PC-9 (cell line): ENCODE measurements around the gene PHYHD1. TPM values are rescaled to one million over a fixed set of nuclear protein-coding genes. Genes with fewer than 3 reads are reported as not detected.

Experiments
- BruUV-seq: library from RNA; stranded (reverse); fragments of 400-500 nt; replicated peaks from 2 replicates; lab custom pipeline; 2021; lab: Mats Ljungman, UMichigan
- CTCF ChIA-PET: fragments of 300-600 bp; sonication (Branson Sonifier 250); formaldehyde crosslinking; loops from one replicate; lab custom pipeline; 2022; ENCODE audit warnings: antibody characterized with exemption; lab: Charles Lee
- POLR2A ChIA-PET: fragments of 300-600 bp; sonication (Branson Sonifier 250); formaldehyde crosslinking; loops from one replicate; lab custom pipeline; 2022; ENCODE audit warnings: antibody characterized with exemption; ENCODE audit not compliant: unreplicated experiment; lab: Charles Lee
- DNase-seq, 2 experiments: peaks; one replicate each; pipeline versions ENCODE4 v3.0.0 to v3.0.0-alpha.2; 2015 to 2022; ENCODE audit warnings: mixed read lengths in 1 of 2
- H2AFZ ChIP-seq: fragments of 200-600 bp; sonication (generic); 2 replicates; pipeline ENCODE4 v1.8.1; 2017; ENCODE audit warnings: antibody characterized with exemption
- H3F3A ChIP-seq: fragments of 200-600 bp; sonication (generic); 2 replicates; pipeline ENCODE4 v1.8.1; 2017; ENCODE audit warnings: antibody characterized with exemption, mild to moderate bottlenecking, low read depth; ENCODE audit not compliant: insufficient read depth
- H3K27ac ChIP-seq: fragments of 200-600 bp; sonication (generic); 2 replicates; pipeline ENCODE4 v1.6.1; 2016; ENCODE audit warnings: mixed run types
- H3K27me3 ChIP-seq: fragments of 200-600 bp; sonication (generic); 2 replicates; pipeline ENCODE4 v1.6.1; 2016; ENCODE audit warnings: low read depth, mixed run types; ENCODE audit not compliant: insufficient read depth
- H3K36me3 ChIP-seq: fragments of 200-600 bp; sonication (generic); 2 replicates; pipeline ENCODE4 v1.6.1; 2016; ENCODE audit warnings: low read depth, mixed run types
- H3K4me1 ChIP-seq: fragments of 200-600 bp; sonication (generic); replicated peaks from 2 replicates; pipeline ENCODE4 v1.6.1; 2016; ENCODE audit warnings: mixed run types; ENCODE audit not compliant: insufficient read depth
- H3K4me2 ChIP-seq: fragments of 200-600 bp; sonication (generic); 2 replicates; pipeline ENCODE4 v1.6.1; 2017; ENCODE audit warnings: mixed run types
- H3K4me3 ChIP-seq: fragments of 200-600 bp; sonication (generic); 2 replicates; pipeline ENCODE4 v1.6.1; 2016; ENCODE audit warnings: mixed run types
- H3K79me2 ChIP-seq: fragments of 200-600 bp; sonication (generic); 2 replicates; pipeline ENCODE4 v1.6.1; 2017; ENCODE audit warnings: low read depth, mixed run types
- H3K9me2 ChIP-seq: fragments of 200-600 bp; sonication (generic); 2 replicates; pipeline ENCODE4 v1.8.1; 2017; ENCODE audit warnings: mild to moderate bottlenecking; ENCODE audit not compliant: insufficient read depth
- H3K9me3 ChIP-seq: fragments of 200-600 bp; sonication (generic); 2 replicates; pipeline ENCODE4 v1.8.1; 2016; ENCODE audit warnings: low read depth; ENCODE audit not compliant: insufficient read depth
- H4K20me1 ChIP-seq: fragments of 200-600 bp; sonication (generic); 2 replicates; pipeline ENCODE4 v1.8.1; 2017; ENCODE audit not compliant: insufficient read depth
- EZH2 ChIP-seq: fragments of 200-600 bp; sonication (generic); IDR thresholded peaks from 2 replicates; pipeline ENCODE4 v1.8.0; 2017; ENCODE audit warnings: antibody characterized with exemption, low read depth
- intact Hi-C: fragments of 100-400 bp; cut with micrococcal nuclease; formaldehyde crosslinking; loops from one replicate; pipeline ENCODE4 v1.10.0; 2022; ENCODE audit not compliant: unreplicated experiment
- total RNA-seq: library from RNA; stranded (reverse); gene quantifications from 2 replicates; pipeline ENCODE4 v1.2.3, GENCODE V29; 2021
- TF ChIP-seq, protein P1 (sequence below): fragments of 200-600 bp; sonication (generic); conservative IDR thresholded peaks from 2 replicates; pipeline ENCODE4 v1.6.1; 2017; ENCODE audit warnings: mixed run types, antibody characterized with exemption, mild to moderate bottlenecking, moderate library complexity

PHYHD1 gene
- total RNA-seq, 1 experiment from 2014 or later: 4.2 TPM

- no peak overlapping the region for H3K4me3 ChIP-seq
- H3K9me2 ChIP-seq: no peaks in the 10 kb centered on the region
- H4K20me1 ChIP-seq: no peaks in the 10 kb centered on the region
- DNase-seq: no peak
- H3K9me3 ChIP-seq: no peaks in the 10 kb centered on the region
- H3K4me1 ChIP-seq: no peaks in the 10 kb centered on the region
- peaks cover 11% of the 10 kb centered on the region; the same call in 1 of the 2 replicates for H3F3A ChIP-seq
- ChIA-PET CTCF (no interaction called here), POLR2A (no interaction called here)
- no peak overlapping the region for H3K27ac ChIP-seq
- intact Hi-C loops: no loop called here
- no peak overlapping the region for H2AFZ ChIP-seq
- peaks cover 6% of the 10 kb centered on the region; the same call in 1 of the 2 replicates for H3K79me2 ChIP-seq
- no TSS peak for BruUV-seq
- H3K27me3 ChIP-seq: no peaks in the 10 kb centered on the region
- no peaks in the 10 kb centered on the region for H3K36me3 ChIP-seq
- TF ChIP-seq, protein P1, sequence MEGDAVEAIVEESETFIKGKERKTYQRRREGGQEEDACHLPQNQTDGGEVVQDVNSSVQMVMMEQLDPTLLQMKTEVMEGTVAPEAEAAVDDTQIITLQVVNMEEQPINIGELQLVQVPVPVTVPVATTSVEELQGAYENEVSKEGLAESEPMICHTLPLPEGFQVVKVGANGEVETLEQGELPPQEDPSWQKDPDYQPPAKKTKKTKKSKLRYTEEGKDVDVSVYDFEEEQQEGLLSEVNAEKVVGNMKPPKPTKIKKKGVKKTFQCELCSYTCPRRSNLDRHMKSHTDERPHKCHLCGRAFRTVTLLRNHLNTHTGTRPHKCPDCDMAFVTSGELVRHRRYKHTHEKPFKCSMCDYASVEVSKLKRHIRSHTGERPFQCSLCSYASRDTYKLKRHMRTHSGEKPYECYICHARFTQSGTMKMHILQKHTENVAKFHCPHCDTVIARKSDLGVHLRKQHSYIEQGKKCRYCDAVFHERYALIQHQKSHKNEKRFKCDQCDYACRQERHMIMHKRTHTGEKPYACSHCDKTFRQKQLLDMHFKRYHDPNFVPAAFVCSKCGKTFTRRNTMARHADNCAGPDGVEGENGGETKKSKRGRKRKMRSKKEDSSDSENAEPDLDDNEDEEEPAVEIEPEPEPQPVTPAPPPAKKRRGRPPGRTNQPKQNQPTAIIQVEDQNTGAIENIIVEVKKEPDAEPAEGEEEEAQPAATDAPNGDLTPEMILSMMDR: no peak
- no peak for TF ChIP-seq EZH2
- no peak overlapping the region for H3K4me2 ChIP-seq
These were observed 1.2 kb upstream of the PHYHD1 start for GRCh38 chr9:128919402-128920089.

GRCh38 chr9:128921881-128922763 lies 1.3 kb downstream of the PHYHD1 start:
- H3K36me3 ChIP-seq: no peaks in the 10 kb centered on the region
- H3K9me2 ChIP-seq: no peaks in the 10 kb centered on the region
- H3K27ac ChIP-seq: no peak overlapping the region
- H4K20me1 ChIP-seq: no peaks in the 10 kb centered on the region
- no peaks in the 10 kb centered on the region for H3K79me2 ChIP-seq
- BruUV-seq: no TSS peak
- H3F3A ChIP-seq: peaks cover 11% of the 10 kb centered on the region; the same call in 1 of the 2 replicates
- no peaks in the 10 kb centered on the region for H3K9me3 ChIP-seq
- DNase-seq: no peak
- H2AFZ ChIP-seq: no peak overlapping the region
- no peak overlapping the region for H3K4me3 ChIP-seq
- no peak for TF ChIP-seq EZH2
- TF ChIP-seq, protein P1: no peak
- POLR2A ChIA-PET: interaction anchor here (0.7 kb wide), 1 partner anchor 26 kb away, joined by 12 read pairs; no protein-coding TSS in a partner anchor
- H3K4me1 ChIP-seq: no peaks in the 10 kb centered on the region
- CTCF ChIA-PET: interaction anchor here (0.7 kb wide), 2 partner anchors 77 to 122 kb away, joined by 13 to 16 read pairs; no protein-coding TSS in a partner anchor
- intact Hi-C loops: no loop called here
- no peaks in the 10 kb centered on the region for H3K27me3 ChIP-seq
- no peak overlapping the region for H3K4me2 ChIP-seq

DNA sequence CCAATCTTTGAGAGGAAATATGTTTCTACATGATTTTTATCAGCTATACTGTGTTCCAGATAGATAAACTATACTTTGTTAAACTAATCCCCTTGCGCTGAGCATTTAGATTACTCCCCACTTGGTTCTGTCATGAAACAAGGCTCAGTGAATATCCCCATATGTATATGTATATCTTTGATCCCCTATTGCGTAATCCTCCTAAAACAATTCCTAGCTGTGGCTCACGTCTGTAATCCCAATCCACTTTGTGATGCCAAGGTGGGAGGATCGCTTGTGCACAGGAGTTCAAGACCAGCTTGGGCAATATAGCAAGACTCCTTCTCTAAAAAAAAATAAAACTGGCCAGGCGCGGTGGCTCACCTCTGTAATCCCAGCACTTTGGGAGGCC lies 2.7 kb downstream of the PHYHD1 start:
- Histone ChIP-seq H3K79me2 (no peaks in the 10 kb centered on the region), H3K4me3 (no peak overlapping the region), H3K9me3 (no peaks in the 10 kb centered on the region), H3K4me1 (no peaks in the 10 kb centered on the region), H3K27me3 (no peaks in the 10 kb centered on the region), H3K36me3 (no peaks in the 10 kb centered on the region), H3K4me2 (no peak overlapping the region), H4K20me1 (no peaks in the 10 kb centered on the region), H3K27ac (no peak overlapping the region), H2AFZ (no peak overlapping the region), H3F3A (peaks cover 11% of the 10 kb centered on the region; the same call in 1 of the 2 replicates), H3K9me2 (no peaks in the 10 kb centered on the region)
- TF ChIP-seq, protein P1: no peak
- TF ChIP-seq EZH2: no peak
- ChIA-PET POLR2A (interaction anchor here (0.7 kb wide), 1 partner anchor 11 kb away, joined by 5 read pairs; no protein-coding TSS in a partner anchor), CTCF (interaction anchor here (0.6 kb wide), 2 partner anchors 60 to 280 kb away, joined by 3 to 4 read pairs; no protein-coding TSS in a partner anchor)
- no TSS peak for BruUV-seq
- no peak for DNase-seq
- intact Hi-C loops: no loop called here
